NCI-H526 (cell line): ENCODE measurements around the gene ABCB4.
"Not testable (repeated sequence)": the region's sequence is repeated elsewhere in the genome, so short reads cannot be mapped to it uniquely, and the experiment has no call there.

Experiments used
- DNase-seq, 2 experiments: peaks; one replicate each; lab custom pipeline; 2025; lab: John Stamatoyannopoulos, UW

Gene ABCB4

GRCh38 chr7:87476179-87476557, 688 bp upstream of the ABCB4 start:
- no peak for DNase-seq

- DNase-seq = peak in 1 of 2 experiments; percentile 15
These were observed 734 bp downstream of the ABCB4 start for GRCh38 chr7:87474533-87475358.

GRCh38 chr7:87473986-87474385, 1.5 kb downstream of the ABCB4 start:
- DNase-seq = no peak

DNA sequence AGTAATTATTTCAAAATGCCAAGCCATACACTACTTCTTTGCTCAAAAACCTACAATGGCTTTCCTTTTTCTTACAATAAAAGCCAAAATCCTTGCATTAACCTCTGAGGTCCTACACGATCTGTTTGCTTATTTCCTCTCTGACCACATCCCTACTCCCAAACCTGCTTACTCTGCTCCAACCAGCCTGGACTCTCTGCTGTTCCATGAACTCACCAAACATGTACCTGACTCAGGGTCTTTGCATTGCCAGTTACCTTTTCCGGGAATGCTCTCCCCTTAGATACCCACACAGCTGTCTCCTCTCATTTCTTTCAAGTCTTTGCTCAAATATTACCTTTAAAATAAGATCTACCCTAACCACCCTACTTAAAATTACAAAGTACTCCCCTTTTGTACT, 2.3 kb downstream of the ABCB4 start:
- no peak for DNase-seq

GRCh38 chr7:87471473-87471872, 4.0 kb downstream of the ABCB4 start:
- no peak for DNase-seq

DNA sequence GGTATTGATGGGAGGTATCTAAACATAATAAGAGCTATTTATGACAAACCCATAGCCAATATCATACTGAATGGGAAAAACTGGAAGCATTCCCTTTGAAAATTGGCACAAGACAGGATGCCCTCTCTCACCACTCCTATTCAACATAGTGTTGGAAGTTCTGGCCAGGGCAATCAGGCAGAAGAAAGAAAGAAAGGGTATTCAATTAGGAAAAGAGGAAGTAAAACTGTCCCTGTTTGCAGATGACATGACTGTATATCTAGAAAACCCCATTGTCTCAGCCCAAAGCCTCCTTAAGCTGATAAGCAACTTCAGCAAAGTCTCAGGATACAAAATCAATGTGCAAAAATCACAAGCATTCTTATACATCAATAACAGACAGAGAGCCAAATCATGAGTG, 6.3 kb downstream of the ABCB4 start:
- not testable (repeated sequence) for DNase-seq

DNA sequence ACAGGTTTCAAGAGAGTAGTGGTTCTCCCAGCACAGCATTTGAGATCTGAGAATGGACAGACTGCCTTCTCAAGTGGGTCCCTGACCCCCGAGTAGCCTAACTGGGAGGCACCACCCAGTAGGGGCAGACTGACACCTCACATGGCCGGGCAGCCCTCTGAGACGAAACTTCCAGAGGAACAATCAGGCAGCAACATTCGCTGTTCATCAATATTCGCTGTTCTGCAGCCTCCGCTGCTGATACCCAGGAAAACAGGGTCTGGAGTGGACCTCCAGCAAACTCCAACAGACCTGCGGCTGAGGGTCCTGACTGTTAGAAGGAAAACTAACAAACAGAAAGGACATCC, 10.0 kb downstream of the ABCB4 start:
- not testable (repeated sequence) for DNase-seq

- DNase-seq = peak; percentile 46 to 63
These were observed 10.5 kb downstream of the ABCB4 start for GRCh38 chr7:87464830-87465533.

- no peak for DNase-seq
These were observed 11.5 kb downstream of the ABCB4 start for GRCh38 chr7:87463982-87464381.

GRCh38 chr7:87460444-87460843, 15.0 kb downstream of the ABCB4 start:
- DNase-seq = not testable (repeated sequence)

DNA sequence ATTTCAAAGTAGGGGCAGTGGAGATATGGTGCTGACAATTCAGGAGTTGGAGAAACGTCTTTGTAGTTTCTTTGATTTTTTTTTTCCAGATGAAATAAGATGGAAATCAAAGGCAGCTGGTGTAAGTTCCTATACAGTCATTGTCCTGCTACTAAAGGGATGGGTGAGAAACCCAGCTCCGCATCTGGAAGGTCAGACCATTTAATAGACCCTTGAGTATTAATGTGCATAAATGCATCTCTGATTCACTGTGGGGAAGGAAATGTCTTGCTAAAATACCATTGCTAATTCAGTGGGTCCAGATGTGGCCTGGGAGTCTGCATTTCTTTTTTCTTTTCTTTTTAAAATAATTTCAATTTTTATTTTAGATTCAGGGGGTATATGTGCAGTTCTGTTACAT, 15.5 kb downstream of the ABCB4 start:
- no peak for DNase-seq

- peak in 1 of 2 experiments; percentile 13 for DNase-seq
These were observed 17.3 kb downstream of the ABCB4 start for GRCh38 chr7:87458148-87458547.

DNA sequence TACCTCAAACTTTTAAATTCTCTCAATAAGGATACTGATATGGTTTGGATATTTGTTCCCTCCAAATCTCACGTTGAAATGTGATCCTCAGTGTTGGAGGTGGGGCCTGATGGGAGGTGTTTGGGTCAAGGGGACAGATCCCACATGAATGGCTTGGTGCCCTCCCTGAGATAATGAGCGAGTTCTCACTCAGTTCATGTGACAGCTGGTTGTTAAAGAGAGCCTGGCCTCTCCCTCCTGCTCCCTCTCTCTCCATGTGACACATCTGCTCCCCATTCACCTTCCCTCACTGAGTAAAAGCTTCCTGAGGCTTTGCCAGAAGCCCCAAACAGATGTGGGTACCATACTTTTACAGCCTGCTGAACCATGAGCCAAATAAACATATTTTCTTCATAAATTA, 19.2 kb downstream of the ABCB4 start:
- no peak for DNase-seq

GRCh38 chr7:87452279-87452678, 23.2 kb downstream of the ABCB4 start:
- DNase-seq = no peak

GRCh38 chr7:87451187-87451586, 24.3 kb downstream of the ABCB4 start:
- DNase-seq = no peak

GRCh38 chr7:87450706-87451105, 24.8 kb downstream of the ABCB4 start:
- DNase-seq = no peak

DNA sequence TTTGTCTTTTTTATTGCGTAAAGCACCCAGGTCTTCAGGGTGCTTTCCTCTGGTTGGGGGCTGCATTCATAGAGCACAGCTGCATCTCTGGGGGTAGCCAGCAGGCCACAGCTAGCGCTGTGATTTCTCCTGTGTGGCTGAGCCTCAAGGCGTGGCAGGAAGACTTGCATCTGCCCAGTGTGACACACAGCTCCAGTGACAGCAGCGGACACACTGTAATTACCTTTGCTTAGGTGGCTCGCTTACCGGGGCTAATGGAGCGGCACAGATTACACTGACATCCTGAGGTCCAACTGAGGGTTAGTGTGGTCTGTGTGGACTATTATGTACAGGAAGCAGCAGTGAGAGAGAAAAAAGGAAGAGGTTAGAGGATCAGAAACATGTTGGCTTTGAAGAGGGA, 27.1 kb downstream of the ABCB4 start:
- no peak for DNase-seq

- no peak for DNase-seq
These were observed 28.3 kb downstream of the ABCB4 start for GRCh38 chr7:87447116-87447635.

GRCh38 chr7:87445897-87446296, 29.6 kb downstream of the ABCB4 start:
- no peak for DNase-seq

- DNase-seq = no peak
These were observed 39.9 kb downstream of the ABCB4 start for GRCh38 chr7:87435546-87435945.

DNA sequence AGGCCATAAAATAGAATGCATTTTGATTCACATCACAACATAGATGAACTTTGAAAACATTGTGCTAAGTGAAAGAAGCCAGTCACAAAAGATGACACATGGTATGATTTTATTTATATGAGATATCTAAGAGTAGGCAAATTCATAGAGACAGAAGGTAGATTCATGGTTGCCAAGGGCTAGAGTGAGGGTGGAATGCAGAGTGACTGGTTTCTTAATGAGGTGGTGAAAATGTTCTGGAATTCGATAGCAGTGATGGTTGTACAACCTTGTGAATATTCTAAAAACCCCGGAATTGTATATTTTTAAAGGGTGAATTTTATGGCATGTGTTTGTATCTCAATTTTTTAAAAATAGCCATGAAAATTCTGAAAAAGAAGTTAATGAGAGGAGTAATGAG, 42.9 kb downstream of the ABCB4 start:
- DNase-seq = no peak

GRCh38 chr7:87427288-87427687, 48.2 kb downstream of the ABCB4 start:
- no peak for DNase-seq

- peak in 1 of 2 experiments; percentile 17 for DNase-seq
These were observed 49.3 kb downstream of the ABCB4 start for GRCh38 chr7:87426160-87426559.
